Right ventricle myocardium superior (tissue), 1 donor: ENCODE measurements around the gene RAD52. TPM values are rescaled to one million over a fixed set of nuclear protein-coding genes. Genes with fewer than 3 reads are reported as not detected.

Experiments
- ATAC-seq: fragments of 200-7000 bp; cut with Tn5 transposase; one replicate; pipeline ENCODE4 v1.9.1; 2020; ENCODE audit warnings: mild to moderate bottlenecking; ENCODE audit not compliant: poor library complexity
- DNase-seq: peaks from one replicate; pipeline ENCODE4 v3.0.0-alpha.2; 2020
- intact Hi-C: fragments of 100-400 bp; cut with DNase I; formaldehyde crosslinking; loops from one replicate; pipeline ENCODE4 v1.11.2; 2022
- long read RNA-seq: library from polyadenylated mRNA; unstranded; transcript quantifications from one replicate; pipeline ENCODE4 v2.0.0, GENCODE V29; 2021
- total RNA-seq: library from RNA; stranded (reverse); fragmentation: NEBNext Ultra II Directional; extraction: Animal tissue kit (Norgen Biotek cat#: 25700); gene quantifications from one replicate; pipeline ENCODE4 v1.2.1, GENCODE V29; 2021
- donor health status: DM: no; HTN: yes; CAD: no; lungs with severe emphysema.

The RAD52 gene
- total RNA-seq, result 6.5 TPM
- long read RNA-seq, partial matches to known transcripts, result 1 of 7 reads
- long read RNA-seq, other reads (novel, unspliced or antisense), result 5 of 7 reads

GRCh38 chr12:949453-950191, at the start of gene RAD52:
RAD52 (minus strand) TSS chr12:949694; CDS start chr12:933058, 16,636 bp downstream.
- intact Hi-C loops, result loop anchor here (2.0 to 5.0 kb wide), 2 partner anchors 25 to 382 kb away; no protein-coding TSS in a partner anchor
- peak; percentile 96 for ATAC-seq

GRCh38 chr12:998020-998874, 48.8 kb upstream of the RAD52 start:
- ATAC-seq, result peak; percentile 71
- intact Hi-C loops, result loop anchor here (10.0 kb wide), 1 partner anchor 97 kb away; no protein-coding TSS in a partner anchor
- no peak for DNase-seq

More at GRCh38 chr12:949453-950191, at the start of gene RAD52:
- DNase-seq, result peak; percentile 99

DNA sequence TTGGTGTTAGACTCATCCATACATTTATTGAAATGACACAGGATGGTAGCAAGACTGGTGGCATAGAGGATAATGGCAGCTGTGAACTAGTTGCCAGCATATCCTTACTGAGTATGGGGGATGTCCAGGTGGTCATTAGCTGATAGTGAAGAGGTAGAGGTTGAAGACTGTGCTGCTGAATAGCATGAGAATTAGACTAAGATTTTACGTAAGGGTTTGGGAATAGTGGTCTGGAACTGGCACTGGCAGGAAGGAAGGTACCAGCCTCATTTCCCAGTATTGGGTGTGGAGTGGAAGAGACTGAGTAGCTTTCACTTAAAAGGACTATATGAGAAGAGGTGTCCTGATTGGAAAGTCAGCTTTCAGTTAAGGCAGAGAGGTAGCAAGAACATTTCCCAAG, 48.0 kb upstream of the RAD52 start:
- intact Hi-C loops, result loop anchor here (10.0 kb wide), 1 partner anchor 97 kb away; no protein-coding TSS in a partner anchor
- no peak for DNase-seq
- no peak for ATAC-seq

DNA sequence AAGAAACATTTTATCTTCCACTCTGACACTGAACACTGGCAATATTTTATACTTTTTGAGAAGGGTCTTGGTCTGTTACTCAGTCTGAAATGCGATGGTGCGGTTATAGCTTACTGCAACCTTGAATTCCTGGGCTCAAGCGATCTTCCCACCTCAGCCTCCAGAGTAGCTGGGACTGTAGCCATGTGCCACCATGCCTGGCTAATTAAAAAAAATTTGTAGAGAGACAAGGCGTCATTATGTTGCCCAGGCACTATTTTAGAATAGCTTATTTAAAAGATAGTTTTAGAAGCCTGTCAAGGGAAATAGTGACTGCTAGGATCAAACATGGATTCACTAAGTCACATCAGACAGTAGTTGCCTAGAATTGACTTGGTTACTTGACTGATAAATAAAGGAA, 47.4 kb upstream of the RAD52 start:
- intact Hi-C loops, result loop anchor here (10.0 kb wide), 1 partner anchor 98 kb away; no protein-coding TSS in a partner anchor
- DNase-seq (no peak), ATAC-seq (no peak)

DNA sequence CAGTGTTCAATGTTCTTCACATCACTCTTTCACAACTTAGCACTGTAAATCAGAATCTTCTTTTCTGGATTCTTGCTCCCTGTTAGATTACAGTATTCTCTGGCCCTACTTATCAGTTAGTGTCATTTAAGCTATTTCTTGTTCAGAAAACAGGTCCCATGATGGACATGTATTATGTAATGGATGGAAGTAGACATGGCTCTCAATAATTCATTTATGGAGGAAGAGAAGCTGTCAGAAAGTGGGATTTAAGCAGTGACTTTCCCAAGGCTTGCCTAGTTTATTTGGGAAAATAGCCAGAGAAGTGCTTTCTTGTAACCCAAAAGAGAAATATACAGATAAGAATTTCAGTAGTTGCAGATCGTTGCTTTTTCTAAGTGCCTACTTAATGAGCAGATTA, 43.2 kb upstream of the RAD52 start:
- DNase-seq, result no peak
- ATAC-seq, result no peak
- intact Hi-C loops, result loop anchor here (10.0 kb wide), 1 partner anchor 102 kb away; no protein-coding TSS in a partner anchor

GRCh38 chr12:991350-992333, 42.1 kb upstream of the RAD52 start:
- intact Hi-C loops, result loop anchor here (10.0 kb wide), 1 partner anchor 103 kb away; no protein-coding TSS in a partner anchor
- no peak for DNase-seq
- peak; percentile 16 for ATAC-seq

DNA sequence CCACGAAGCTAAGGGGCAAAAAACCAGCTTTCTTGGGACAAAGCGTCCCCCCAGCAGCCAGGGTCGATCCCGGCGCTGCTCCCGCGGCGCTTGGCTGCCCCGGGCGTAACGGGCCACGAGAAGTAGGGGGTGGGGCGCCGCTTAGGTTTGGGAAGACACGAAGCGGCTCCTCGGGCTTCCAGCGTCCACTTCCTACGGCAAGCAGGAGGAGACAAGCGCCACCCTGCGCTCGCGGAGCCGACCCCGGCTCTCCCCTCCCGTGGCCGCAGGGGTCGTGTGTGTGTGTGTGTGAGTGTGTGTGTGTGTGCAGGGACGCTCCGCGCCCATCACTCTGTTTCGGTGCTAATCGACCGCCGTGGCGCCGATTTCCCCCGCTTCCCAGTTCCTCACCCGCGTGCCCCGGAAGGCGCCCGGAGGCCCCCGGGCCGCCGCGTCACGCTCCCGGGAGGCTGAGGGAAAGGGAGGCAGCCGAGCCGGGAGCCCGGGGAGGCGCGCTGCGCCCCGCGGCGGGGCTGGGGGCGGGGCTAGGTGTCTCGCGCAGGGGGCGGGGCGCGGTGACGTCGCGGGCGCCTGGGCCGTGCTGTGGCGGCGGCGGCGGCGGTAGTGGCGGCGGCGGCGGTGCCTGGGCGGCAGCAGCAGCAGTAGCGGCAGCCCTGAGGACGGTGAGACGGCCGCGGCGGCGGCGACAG, 41.3 kb upstream of the RAD52 start, which contains the start of gene ERC1:
ERC1 (plus strand) TSS at position 563 of the 689 bp plus-strand sequence. CDS start 36,681 bp downstream, outside the sequence.
- intact Hi-C loops, result loop anchor here (10.0 kb wide), 1 partner anchor 104 kb away; no protein-coding TSS in a partner anchor
- DNase-seq (peak; percentile 94), ATAC-seq (peak; percentile 96)

DNA sequence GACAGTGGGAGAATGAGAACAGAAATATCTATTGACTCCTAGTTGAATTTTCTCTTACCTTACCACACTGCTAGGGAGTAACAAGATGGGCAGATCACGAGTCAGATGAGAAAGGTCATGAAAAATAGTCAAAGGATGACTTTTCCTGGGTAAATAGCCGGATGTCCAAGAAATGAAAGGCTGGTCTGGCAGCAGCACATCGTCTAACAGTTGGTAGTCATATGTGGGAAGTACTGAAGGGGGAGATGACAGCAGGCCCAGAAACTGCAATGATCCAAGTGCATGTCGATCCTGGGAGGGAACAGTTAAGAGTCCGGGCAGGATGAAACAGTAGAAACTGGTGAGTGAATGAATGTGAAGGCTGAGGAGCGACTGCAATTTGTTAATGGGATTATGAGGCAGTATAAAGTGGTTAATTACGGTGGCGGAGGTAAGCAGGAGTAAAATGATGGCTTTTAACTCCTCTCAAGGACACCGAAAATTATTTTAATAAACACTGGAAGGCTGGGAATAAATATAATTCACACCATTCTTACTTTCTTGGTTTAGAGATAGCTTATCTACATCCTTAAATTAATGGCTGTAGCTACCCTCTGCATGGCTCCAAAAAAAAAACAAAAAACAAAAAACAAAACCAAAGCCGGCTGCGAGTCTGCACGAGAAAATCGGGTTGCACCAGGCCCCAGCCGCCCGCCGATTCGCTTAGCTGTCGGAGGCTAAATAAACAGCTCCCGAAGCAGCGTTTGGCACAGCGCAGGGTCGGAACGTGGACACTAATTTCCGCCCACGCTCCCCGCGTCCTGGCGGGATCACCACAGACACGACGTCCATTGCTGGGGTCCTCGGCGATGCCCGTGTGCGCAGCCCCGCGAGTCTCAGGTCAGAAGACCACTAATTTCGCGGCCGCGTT, 40.5 kb upstream of the RAD52 start:
- peak; percentile 82 for DNase-seq
- intact Hi-C loops, result loop anchor here (10.0 kb wide), 1 partner anchor 105 kb away; no protein-coding TSS in a partner anchor
- peak; percentile 49 for ATAC-seq

DNA sequence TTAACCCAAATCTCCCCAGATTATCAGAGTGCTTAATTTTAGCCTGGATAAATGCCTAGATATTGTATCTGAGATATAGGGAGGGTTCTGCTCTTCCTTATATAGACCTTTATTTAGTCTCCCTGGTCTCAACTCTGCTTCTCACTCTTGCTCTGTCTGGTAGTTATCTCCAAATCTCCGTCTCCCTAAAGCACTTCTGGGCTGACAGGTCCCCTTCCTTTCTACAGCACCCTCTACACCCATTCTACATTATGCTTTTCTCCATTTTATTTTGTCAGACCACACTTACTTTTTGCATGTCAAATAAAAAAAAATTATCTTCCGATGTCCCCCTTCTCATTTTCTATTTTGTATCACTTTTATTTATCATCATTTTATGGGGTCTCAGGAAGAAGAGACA, 39.6 kb upstream of the RAD52 start:
- ATAC-seq (no peak), DNase-seq (no peak)
- intact Hi-C loops, result no loop called here

GRCh38 chr12:988646-989045, 39.2 kb upstream of the RAD52 start:
- no peak for ATAC-seq
- intact Hi-C loops, result no loop called here
- DNase-seq, result no peak

- no peak for DNase-seq
- intact Hi-C loops, result no loop called here
- ATAC-seq, result no peak
Observed at GRCh38 chr12:981961-982360, 32.5 kb upstream of the RAD52 start.

DNA sequence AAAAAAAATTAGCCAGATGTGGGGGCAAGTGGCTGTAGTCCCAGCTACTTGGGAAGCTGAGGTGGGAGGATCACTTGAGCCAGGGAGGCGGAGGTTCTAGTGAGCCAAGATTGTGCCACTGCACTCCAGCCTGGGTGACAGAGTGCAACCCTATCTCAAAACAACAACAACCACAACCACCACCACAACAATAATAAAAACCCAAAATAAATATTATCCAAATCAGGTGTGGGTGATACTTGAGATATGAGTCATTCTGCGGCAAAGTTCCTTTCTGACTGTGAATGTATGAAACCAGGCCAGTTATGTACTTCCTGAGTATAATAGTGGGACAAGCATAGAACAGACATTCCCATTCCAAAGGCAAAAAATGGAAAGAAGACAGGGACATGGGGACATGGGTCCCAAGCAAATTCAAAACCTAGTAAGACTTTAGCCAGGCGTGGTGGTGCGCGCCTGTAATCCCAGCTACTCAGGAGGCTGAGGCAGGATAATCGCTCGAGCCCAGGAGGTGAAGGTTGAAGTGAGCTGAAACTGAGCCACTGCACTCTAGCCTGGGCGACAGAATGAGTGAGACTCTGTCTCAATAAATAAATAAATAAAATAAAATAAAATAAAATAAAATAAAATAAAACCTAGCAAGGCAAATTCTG, 31.8 kb upstream of the RAD52 start:
- ATAC-seq, result no peak
- intact Hi-C loops, result no loop called here
- DNase-seq, result no peak

DNA sequence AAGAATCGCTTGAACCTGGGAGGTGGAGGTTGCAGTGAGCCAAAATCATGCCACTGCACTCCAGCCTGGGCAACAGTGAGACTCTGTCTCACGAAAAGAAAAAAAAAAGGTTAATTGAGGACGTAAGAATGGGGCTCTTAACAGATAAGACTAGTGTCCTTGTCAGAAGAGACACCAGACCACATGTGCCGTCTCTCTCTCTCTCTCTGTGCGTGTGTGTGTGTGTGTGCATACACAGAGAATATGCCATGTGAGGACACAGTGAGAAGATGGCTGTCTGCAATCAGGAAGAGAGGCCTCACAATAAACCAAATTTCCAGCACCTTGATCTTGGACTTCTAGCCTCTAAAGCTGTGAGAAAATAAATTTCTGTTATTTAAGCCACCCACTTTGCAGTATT, 29.9 kb upstream of the RAD52 start:
- intact Hi-C loops, result no loop called here
- DNase-seq (no peak), ATAC-seq (no peak)

DNA sequence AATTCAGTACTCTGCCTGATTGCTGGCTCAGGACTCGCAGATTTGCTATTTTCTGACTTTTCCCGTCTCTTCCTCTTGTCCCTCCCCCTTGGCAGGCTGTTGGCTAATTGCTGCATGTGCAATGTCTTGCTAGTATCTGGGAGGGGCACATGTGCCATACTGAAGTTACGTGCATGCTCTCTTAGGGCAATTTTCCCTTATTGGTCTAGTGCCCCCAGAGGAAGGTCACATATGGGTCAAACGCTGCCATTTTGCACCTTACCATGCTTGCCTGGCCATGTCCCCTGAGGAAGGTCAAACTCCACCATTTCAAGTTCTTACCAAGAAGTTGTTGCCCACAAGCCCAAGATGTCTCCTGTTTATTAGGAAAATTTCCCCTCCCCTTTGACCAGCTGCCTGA, 27.7 kb upstream of the RAD52 start:
- intact Hi-C loops, result no loop called here
- no peak for ATAC-seq
- DNase-seq, result no peak

DNA sequence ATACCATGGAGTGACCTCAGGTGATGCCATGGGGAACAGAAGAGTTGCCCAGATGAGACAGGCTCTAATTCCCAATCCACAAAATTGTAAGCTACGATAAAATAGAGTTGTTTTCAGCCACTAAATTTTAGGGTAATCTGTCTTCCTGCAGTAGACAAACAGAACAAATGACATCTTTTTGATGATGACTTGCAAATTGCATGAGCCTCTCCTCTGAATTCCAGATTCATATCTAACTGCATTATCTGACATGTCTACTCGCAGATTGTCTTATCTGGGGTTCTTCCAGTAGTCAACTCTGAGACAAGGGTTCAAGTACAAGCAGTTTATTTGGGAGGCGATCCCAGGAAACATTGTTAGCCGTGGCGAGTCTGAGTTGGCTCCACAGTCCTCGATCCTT, 27.1 kb upstream of the RAD52 start:
- intact Hi-C loops, result no loop called here
- DNase-seq (no peak), ATAC-seq (no peak)
